Measurements from ENCODE around the gene NCK2.
A peak's percentile ranks its signal among the peaks of the same experiment; 100 is the strongest.

NCK2 gene

GRCh38 chr2:105856581-105856980 lies 111.9 kb downstream of the NCK2 start:
- Histone ChIP-seq H3K9me3 (ENCODE audit: control extremely low read depth in 1 of 5, control insufficient read depth in 4 of 5, insufficient read depth in 2 of 5, low read depth in 1 of 5, low read length in 4 of 5) (peaks cover 0 to 5% (median 0%) of the 10 kb centered on the region in 5 experiments), H3K27ac (ENCODE audit: insufficient read depth in 1 of 2, low read depth in 1 of 2, low read length in 2 of 2, poor library complexity in 1 of 2, severe bottlenecking in 2 of 2) (no peak overlapping the region), H3K4me1 (ENCODE audit: control extremely low read depth in 1 of 4, control insufficient read depth in 4 of 4, insufficient read depth in 4 of 4, low read length in 3 of 4) (peaks cover 0 to 5% (median 1%) of the 10 kb centered on the region in 4 experiments), H3K4me3 (ENCODE audit: control insufficient read depth in 1 of 7, extremely low read depth in 1 of 7, insufficient read depth in 4 of 7, low read depth in 2 of 7, low read length in 6 of 7) (no peak overlapping the region), H3K27me3 (replicated peaks in 2 of 5; ENCODE audit: control insufficient read depth in 4 of 5, insufficient read depth in 5 of 5, low read length in 4 of 5) (no peaks in the 10 kb centered on the region), H3K36me3 (ENCODE audit: control insufficient read depth in 4 of 4, insufficient read depth in 4 of 4, low read length in 3 of 4) (peaks cover 4 to 36% (median 15%) of the 10 kb centered on the region in 4 experiments)
- DNase-seq: no peak
- ChIA-PET POLR2A (no interaction called here), CTCF (no interaction called here)
- WGBS (ENCODE audit: insufficient coverage): 94% methylated on average over 2 of the region's 3 CpGs

- H3K9me3 ChIP-seq (ENCODE audit: control extremely low read depth in 1 of 5, control insufficient read depth in 4 of 5, insufficient read depth in 2 of 5, low read depth in 1 of 5, low read length in 4 of 5): peaks cover 0 to 5% (median 0%) of the 10 kb centered on the region in 5 experiments
- no peaks in the 10 kb centered on the region for H3K27me3 ChIP-seq (replicated peaks in 2 of 5; ENCODE audit: control insufficient read depth in 4 of 5, insufficient read depth in 5 of 5, low read length in 4 of 5)
- ChIA-PET CTCF (no interaction called here), POLR2A (no interaction called here)
- peaks cover 4 to 36% (median 15%) of the 10 kb centered on the region in 4 experiments for H3K36me3 ChIP-seq (ENCODE audit: control insufficient read depth in 4 of 4, insufficient read depth in 4 of 4, low read length in 3 of 4)
- WGBS (ENCODE audit: insufficient coverage): 97% methylated on average over 16 of the region's 17 CpGs
- no peak overlapping the region for H3K4me3 ChIP-seq (ENCODE audit: control insufficient read depth in 1 of 7, extremely low read depth in 1 of 7, insufficient read depth in 4 of 7, low read depth in 2 of 7, low read length in 6 of 7)
- no peak overlapping the region for H3K27ac ChIP-seq (ENCODE audit: insufficient read depth in 1 of 2, low read depth in 1 of 2, low read length in 2 of 2, poor library complexity in 1 of 2, severe bottlenecking in 2 of 2)
- H3K4me1 ChIP-seq (ENCODE audit: control extremely low read depth in 1 of 4, control insufficient read depth in 4 of 4, insufficient read depth in 4 of 4, low read length in 3 of 4): peaks cover 0 to 5% (median 1%) of the 10 kb centered on the region in 4 experiments
- no peak for DNase-seq
Observed at GRCh38 chr2:105857076-105857740, 112.5 kb downstream of the NCK2 start.

GRCh38 chr2:105858868-105859693 lies 114.4 kb downstream of the NCK2 start:
- H3K4me1 ChIP-seq (ENCODE audit: control extremely low read depth in 1 of 4, control insufficient read depth in 4 of 4, insufficient read depth in 4 of 4, low read length in 3 of 4): peaks cover 0 to 5% (median 1%) of the 10 kb centered on the region in 4 experiments
- DNase-seq: no peak
- H3K27me3 ChIP-seq (replicated peaks in 2 of 5; ENCODE audit: control insufficient read depth in 4 of 5, insufficient read depth in 5 of 5, low read length in 4 of 5): no peaks in the 10 kb centered on the region
- POLR2A ChIA-PET: no interaction called here
- no peaks in the 10 kb centered on the region for H3K9me3 ChIP-seq (ENCODE audit: control extremely low read depth in 1 of 5, control insufficient read depth in 4 of 5, insufficient read depth in 2 of 5, low read depth in 1 of 5, low read length in 4 of 5)
- H3K36me3 ChIP-seq (ENCODE audit: control insufficient read depth in 4 of 4, insufficient read depth in 4 of 4, low read length in 3 of 4): peaks cover 4 to 36% (median 16%) of the 10 kb centered on the region in 4 experiments
- CTCF ChIA-PET: interaction anchor here (0.6 to 1.6 kb wide), 6 partner anchors 8 to 106 kb away, joined by 3 to 4 read pairs (median 3); no protein-coding TSS in a partner anchor
- H3K27ac ChIP-seq (ENCODE audit: insufficient read depth in 1 of 2, low read depth in 1 of 2, low read length in 2 of 2, poor library complexity in 1 of 2, severe bottlenecking in 2 of 2): no peak overlapping the region
- 94% methylated on average over 4 of the region's 8 CpGs for WGBS (ENCODE audit: insufficient coverage)
- H3K4me3 ChIP-seq (ENCODE audit: control insufficient read depth in 1 of 7, extremely low read depth in 1 of 7, insufficient read depth in 4 of 7, low read depth in 2 of 7, low read length in 6 of 7): no peak overlapping the region

GRCh38 chr2:105859694-105859951 lies 114.9 kb downstream of the NCK2 start:
- Histone ChIP-seq H3K9me3 (ENCODE audit: control extremely low read depth in 1 of 5, control insufficient read depth in 4 of 5, insufficient read depth in 2 of 5, low read depth in 1 of 5, low read length in 4 of 5) (no peaks in the 10 kb centered on the region), H3K27ac (ENCODE audit: insufficient read depth in 1 of 2, low read depth in 1 of 2, low read length in 2 of 2, poor library complexity in 1 of 2, severe bottlenecking in 2 of 2) (no peak overlapping the region), H3K36me3 (ENCODE audit: control insufficient read depth in 4 of 4, insufficient read depth in 4 of 4, low read length in 3 of 4) (peaks cover 4 to 36% (median 16%) of the 10 kb centered on the region in 4 experiments), H3K27me3 (replicated peaks in 2 of 5; ENCODE audit: control insufficient read depth in 4 of 5, insufficient read depth in 5 of 5, low read length in 4 of 5) (no peaks in the 10 kb centered on the region), H3K4me1 (ENCODE audit: control extremely low read depth in 1 of 4, control insufficient read depth in 4 of 4, insufficient read depth in 4 of 4, low read length in 3 of 4) (peaks cover 0 to 5% (median 1%) of the 10 kb centered on the region in 4 experiments), H3K4me3 (ENCODE audit: control insufficient read depth in 1 of 7, extremely low read depth in 1 of 7, insufficient read depth in 4 of 7, low read depth in 2 of 7, low read length in 6 of 7) (no peak overlapping the region)
- DNase-seq: no peak
- WGBS (ENCODE audit: insufficient coverage): 100% methylated on average over 2 of the region's 2 CpGs
- ChIA-PET CTCF (interaction anchor here (1.2 to 1.6 kb wide), 2 partner anchors 77 to 107 kb away, joined by 3 read pairs; no protein-coding TSS in a partner anchor), POLR2A (no interaction called here)

- H3K4me3 ChIP-seq (ENCODE audit: control insufficient read depth in 1 of 7, extremely low read depth in 1 of 7, insufficient read depth in 4 of 7, low read depth in 2 of 7, low read length in 6 of 7): no peak overlapping the region
- no peaks in the 10 kb centered on the region for H3K9me3 ChIP-seq (ENCODE audit: control extremely low read depth in 1 of 5, control insufficient read depth in 4 of 5, insufficient read depth in 2 of 5, low read depth in 1 of 5, low read length in 4 of 5)
- CTCF ChIA-PET: interaction anchor here (1.2 kb wide), 1 partner anchor 108 kb away, joined by 3 read pairs; no protein-coding TSS in a partner anchor
- DNase-seq: no peak
- POLR2A ChIA-PET: no interaction called here
- H3K27ac ChIP-seq (ENCODE audit: insufficient read depth in 1 of 2, low read depth in 1 of 2, low read length in 2 of 2, poor library complexity in 1 of 2, severe bottlenecking in 2 of 2): no peak overlapping the region
- 97% methylated on average over 10 of the region's 10 CpGs for WGBS (ENCODE audit: insufficient coverage)
- H3K27me3 ChIP-seq (replicated peaks in 2 of 5; ENCODE audit: control insufficient read depth in 4 of 5, insufficient read depth in 5 of 5, low read length in 4 of 5): no peaks in the 10 kb centered on the region
- H3K36me3 ChIP-seq (ENCODE audit: control insufficient read depth in 4 of 4, insufficient read depth in 4 of 4, low read length in 3 of 4): peaks cover 0 to 28% (median 11%) of the 10 kb centered on the region in 4 experiments
- peaks cover 0 to 5% (median 1%) of the 10 kb centered on the region in 4 experiments for H3K4me1 ChIP-seq (ENCODE audit: control extremely low read depth in 1 of 4, control insufficient read depth in 4 of 4, insufficient read depth in 4 of 4, low read length in 3 of 4)
Observed at GRCh38 chr2:105860567-105860966, 115.9 kb downstream of the NCK2 start.

- Histone ChIP-seq H3K4me1 (ENCODE audit: control extremely low read depth in 1 of 4, control insufficient read depth in 4 of 4, insufficient read depth in 4 of 4, low read length in 3 of 4) (peaks cover 0 to 5% (median 1%) of the 10 kb centered on the region in 4 experiments), H3K4me3 (ENCODE audit: control insufficient read depth in 1 of 7, extremely low read depth in 1 of 7, insufficient read depth in 4 of 7, low read depth in 2 of 7, low read length in 6 of 7) (no peak overlapping the region), H3K27me3 (replicated peaks in 2 of 5; ENCODE audit: control insufficient read depth in 4 of 5, insufficient read depth in 5 of 5, low read length in 4 of 5) (no peaks in the 10 kb centered on the region), H3K36me3 (ENCODE audit: control insufficient read depth in 4 of 4, insufficient read depth in 4 of 4, low read length in 3 of 4) (peaks cover 0 to 24% (median 9%) of the 10 kb centered on the region in 4 experiments), H3K27ac (ENCODE audit: insufficient read depth in 1 of 2, low read depth in 1 of 2, low read length in 2 of 2, poor library complexity in 1 of 2, severe bottlenecking in 2 of 2) (no peak overlapping the region), H3K9me3 (ENCODE audit: control extremely low read depth in 1 of 5, control insufficient read depth in 4 of 5, insufficient read depth in 2 of 5, low read depth in 1 of 5, low read length in 4 of 5) (no peaks in the 10 kb centered on the region)
- CTCF ChIA-PET: no interaction called here
- peak; percentile 2 to 53 (median 42) for DNase-seq
- POLR2A ChIA-PET: no interaction called here
- WGBS (ENCODE audit: insufficient coverage): 20% methylated on average over 3 of the region's 7 CpGs
Observed at GRCh38 chr2:105861200-105861599, 116.5 kb downstream of the NCK2 start.

- CTCF ChIA-PET: interaction anchor here (1.0 kb wide), 1 partner anchor 80 kb away, joined by 3 read pairs; no protein-coding TSS in a partner anchor
- POLR2A ChIA-PET: no interaction called here
- H3K27ac ChIP-seq (ENCODE audit: insufficient read depth in 1 of 2, low read depth in 1 of 2, low read length in 2 of 2, poor library complexity in 1 of 2, severe bottlenecking in 2 of 2): no peak overlapping the region
Observed at GRCh38 chr2:105862843-105863242, 118.1 kb downstream of the NCK2 start.

More at GRCh38 chr2:105862843-105863242, 118.1 kb downstream of the NCK2 start:
- no peaks in the 10 kb centered on the region for H3K9me3 ChIP-seq (ENCODE audit: control extremely low read depth in 1 of 5, control insufficient read depth in 4 of 5, insufficient read depth in 2 of 5, low read depth in 1 of 5, low read length in 4 of 5)
- peaks cover 0 to 7% (median 1%) of the 10 kb centered on the region in 4 experiments for H3K4me1 ChIP-seq (ENCODE audit: control extremely low read depth in 1 of 4, control insufficient read depth in 4 of 4, insufficient read depth in 4 of 4, low read length in 3 of 4)
- peaks cover 0 to 15% (median 5%) of the 10 kb centered on the region in 4 experiments for H3K36me3 ChIP-seq (ENCODE audit: control insufficient read depth in 4 of 4, insufficient read depth in 4 of 4, low read length in 3 of 4)
- 97% methylated on average over 5 of the region's 5 CpGs for WGBS (ENCODE audit: insufficient coverage)
- H3K4me3 ChIP-seq (ENCODE audit: control insufficient read depth in 1 of 7, extremely low read depth in 1 of 7, insufficient read depth in 4 of 7, low read depth in 2 of 7, low read length in 6 of 7): no peak overlapping the region
- no peaks in the 10 kb centered on the region for H3K27me3 ChIP-seq (replicated peaks in 2 of 5; ENCODE audit: control insufficient read depth in 4 of 5, insufficient read depth in 5 of 5, low read length in 4 of 5)
- no peak for DNase-seq

Measured in common myeloid progenitor, CD34-positive (primary cell).